Brain microvascular endothelial cell (primary cell): Measurements from ENCODE around the gene FOS.
A peak's percentile ranks its signal among the peaks of the same experiment; 100 is the strongest.
"Not testable (repeated sequence)": the region's sequence is repeated elsewhere in the genome, so short reads cannot be mapped to it uniquely, and the experiment has no call there.

Experiments used
- DNase-seq: peaks from one replicate; pipeline ENCODE4 v3.0.0-alpha.2; 2020
- H3K27ac ChIP-seq: fragments of 250-450 bp; sonication (Bioruptor Pico); 2 replicates; pipeline ENCODE4 v1.5.1; 2020; ENCODE audit warnings: mild to moderate bottlenecking, moderate library complexity
- H3K27me3 ChIP-seq: fragments of 250-450 bp; sonication (Bioruptor Pico); replicated peaks from 2 replicates; pipeline ENCODE4 v1.5.1; 2020; ENCODE audit warnings: mild to moderate bottlenecking
- H3K36me3 ChIP-seq: fragments of 250-450 bp; sonication (Bioruptor Pico); replicated peaks from 2 replicates; pipeline ENCODE4 v1.5.1; 2020; ENCODE audit warnings: mild to moderate bottlenecking
- H3K4me3 ChIP-seq: 2 replicates; pipeline ENCODE4 v1.5.1; 2011; ENCODE audit warnings: low read depth, mild to moderate bottlenecking, control low read depth, low read length, moderate library complexity
- in situ Hi-C: cut with HindIII; loops from 2 replicates; pipeline ENCODE4 v1.10.0; 2017; ENCODE audit warnings: low sequenced_read_pairs, low pct_ligation_motif_present
- TF ChIP-seq, protein P1 (sequence below): IDR thresholded peaks from 2 replicates; pipeline ENCODE4 v1.5.1; 2011; ENCODE audit warnings: low read depth, mild to moderate bottlenecking, moderate library complexity, low read length, control low read depth, inconsistent platforms; ENCODE audit errors: missing control alignments

The FOS gene

DNA sequence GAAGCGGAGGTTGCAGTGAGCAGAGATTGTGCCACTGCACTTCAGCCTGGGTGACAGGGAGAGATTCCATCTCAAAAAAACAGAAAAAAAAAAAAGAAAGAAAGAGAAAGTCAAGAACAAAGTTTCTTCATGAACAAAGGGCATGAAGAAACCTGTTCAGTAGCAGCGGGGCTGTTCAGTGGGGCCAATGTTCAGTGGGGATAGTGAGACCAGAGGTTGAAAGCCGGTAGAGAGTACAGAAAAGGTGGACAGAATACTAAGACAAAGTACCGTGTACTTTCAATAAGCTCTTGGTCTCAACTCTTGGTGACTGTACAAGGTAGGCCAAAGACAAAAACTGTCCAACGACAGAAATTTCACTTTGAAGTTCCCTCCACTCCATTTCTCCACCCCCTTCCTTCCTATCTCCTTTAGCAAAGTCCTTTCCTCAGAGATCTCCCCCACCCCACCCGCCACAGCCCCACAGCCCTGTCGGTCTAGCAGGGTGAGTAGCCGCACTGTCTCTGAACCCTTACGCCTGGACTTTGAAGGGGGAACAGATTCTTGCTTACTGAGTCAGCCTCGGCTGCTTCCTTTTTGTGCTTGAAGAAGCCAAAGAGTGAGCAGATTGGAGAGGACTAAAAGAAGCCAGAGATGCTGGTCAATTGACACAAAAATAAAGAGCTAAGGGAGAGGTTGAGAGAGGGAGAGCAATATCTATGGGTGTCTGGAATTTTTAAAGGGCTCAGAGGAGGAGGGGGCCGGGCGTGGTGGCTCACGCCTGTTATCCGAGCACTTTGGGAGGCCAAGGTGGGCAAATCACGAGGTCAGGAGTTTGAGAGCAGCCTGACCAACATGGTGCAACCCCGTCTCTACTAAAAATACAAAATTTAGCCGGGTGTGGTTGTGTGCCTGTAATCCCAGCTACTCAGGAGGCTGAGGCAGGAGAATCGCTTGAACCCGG lies 44.2 kb upstream of the FOS start:
- DNase-seq = peak; percentile 96
- Histone ChIP-seq H3K4me3 (no peak overlapping the region), H3K36me3 (no peaks in the 10 kb centered on the region), H3K27ac (peak overlapping the region; percentile 92), H3K27me3 (no peaks in the 10 kb centered on the region)
- in situ Hi-C loops = no loop called here
- TF ChIP-seq, protein P1, sequence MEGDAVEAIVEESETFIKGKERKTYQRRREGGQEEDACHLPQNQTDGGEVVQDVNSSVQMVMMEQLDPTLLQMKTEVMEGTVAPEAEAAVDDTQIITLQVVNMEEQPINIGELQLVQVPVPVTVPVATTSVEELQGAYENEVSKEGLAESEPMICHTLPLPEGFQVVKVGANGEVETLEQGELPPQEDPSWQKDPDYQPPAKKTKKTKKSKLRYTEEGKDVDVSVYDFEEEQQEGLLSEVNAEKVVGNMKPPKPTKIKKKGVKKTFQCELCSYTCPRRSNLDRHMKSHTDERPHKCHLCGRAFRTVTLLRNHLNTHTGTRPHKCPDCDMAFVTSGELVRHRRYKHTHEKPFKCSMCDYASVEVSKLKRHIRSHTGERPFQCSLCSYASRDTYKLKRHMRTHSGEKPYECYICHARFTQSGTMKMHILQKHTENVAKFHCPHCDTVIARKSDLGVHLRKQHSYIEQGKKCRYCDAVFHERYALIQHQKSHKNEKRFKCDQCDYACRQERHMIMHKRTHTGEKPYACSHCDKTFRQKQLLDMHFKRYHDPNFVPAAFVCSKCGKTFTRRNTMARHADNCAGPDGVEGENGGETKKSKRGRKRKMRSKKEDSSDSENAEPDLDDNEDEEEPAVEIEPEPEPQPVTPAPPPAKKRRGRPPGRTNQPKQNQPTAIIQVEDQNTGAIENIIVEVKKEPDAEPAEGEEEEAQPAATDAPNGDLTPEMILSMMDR = no peak

DNA sequence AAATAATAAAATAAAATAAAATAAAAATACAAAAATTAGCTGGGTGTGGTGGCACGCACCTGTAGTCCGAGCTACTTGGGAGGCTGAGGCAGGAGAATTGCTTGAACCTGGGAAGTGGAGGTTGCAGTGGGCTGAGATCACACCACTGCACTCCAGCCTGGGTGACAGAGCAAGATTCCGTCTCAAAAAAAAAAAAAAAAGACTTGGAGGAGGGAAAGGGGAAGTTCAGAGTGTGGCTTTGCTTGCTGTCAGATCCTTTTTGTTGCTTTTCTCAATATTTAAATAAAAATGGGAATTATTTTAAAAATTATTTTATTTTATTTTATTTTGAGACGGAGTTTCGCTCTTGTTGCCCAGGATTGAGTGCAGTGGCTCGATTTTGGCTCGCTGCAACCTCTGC lies 43.4 kb upstream of the FOS start:
- H3K36me3 ChIP-seq, in situ Hi-C loops, H3K4me3 ChIP-seq, DNase-seq, H3K27me3 ChIP-seq: not testable (repeated sequence)
- peak overlapping the region; percentile 92 for H3K27ac ChIP-seq

DNA sequence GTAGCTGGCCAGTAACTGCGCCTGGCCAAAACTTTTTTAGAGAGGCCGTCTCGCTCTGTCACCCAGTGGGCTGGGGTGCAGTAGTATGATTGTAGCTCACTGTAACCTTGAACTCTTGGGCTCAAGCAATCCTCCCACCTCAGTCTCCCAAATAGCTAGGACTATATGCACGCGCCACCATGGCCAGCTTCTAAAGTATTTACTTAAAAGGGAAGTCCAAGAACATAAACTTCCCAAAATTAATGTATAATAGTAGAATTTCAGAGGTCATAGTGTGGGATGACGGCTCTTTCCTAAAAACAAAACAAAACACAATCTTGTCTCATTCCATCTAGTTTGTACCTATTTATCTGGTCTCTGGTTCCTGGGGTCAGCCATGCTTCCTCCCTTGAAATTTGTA lies 42.2 kb upstream of the FOS start:
- Histone ChIP-seq H3K4me3 (no peak overlapping the region), H3K27me3 (no peaks in the 10 kb centered on the region), H3K27ac (no peak overlapping the region), H3K36me3 (no peaks in the 10 kb centered on the region)
- DNase-seq = no peak
- in situ Hi-C loops = no loop called here
- TF ChIP-seq, protein P1 = no peak

DNA sequence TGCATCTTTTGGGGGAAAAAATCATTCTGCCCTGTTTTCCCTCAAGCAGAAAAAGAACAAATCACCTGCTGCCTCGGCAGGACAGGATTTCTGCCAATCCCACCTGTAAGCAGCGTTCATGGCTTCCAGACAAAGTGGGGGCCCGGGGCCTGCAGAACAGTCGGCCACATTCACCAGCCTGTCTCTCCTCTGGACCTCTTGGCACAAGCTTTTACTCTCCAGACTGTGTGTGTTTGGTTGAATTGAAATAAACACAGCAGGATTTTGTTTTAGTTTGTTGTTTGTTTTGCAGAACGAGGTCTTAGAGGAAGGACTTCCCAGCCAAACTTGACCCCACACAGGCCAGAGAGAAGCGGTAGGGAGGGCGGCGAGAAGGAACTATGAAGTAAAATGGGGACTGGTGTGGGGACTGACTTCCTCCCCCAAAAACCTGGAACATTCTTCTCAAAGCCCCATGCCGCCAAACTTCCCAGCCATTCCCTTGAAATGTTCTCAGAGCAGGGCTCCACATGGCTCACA lies 41.7 kb upstream of the FOS start:
- no peak overlapping the region for H3K4me3 ChIP-seq
- H3K36me3 ChIP-seq = no peaks in the 10 kb centered on the region
- no peaks in the 10 kb centered on the region for H3K27me3 ChIP-seq
- TF ChIP-seq, protein P1 = no peak
- in situ Hi-C loops = no loop called here
- no peak overlapping the region for H3K27ac ChIP-seq
- no peak for DNase-seq

DNA sequence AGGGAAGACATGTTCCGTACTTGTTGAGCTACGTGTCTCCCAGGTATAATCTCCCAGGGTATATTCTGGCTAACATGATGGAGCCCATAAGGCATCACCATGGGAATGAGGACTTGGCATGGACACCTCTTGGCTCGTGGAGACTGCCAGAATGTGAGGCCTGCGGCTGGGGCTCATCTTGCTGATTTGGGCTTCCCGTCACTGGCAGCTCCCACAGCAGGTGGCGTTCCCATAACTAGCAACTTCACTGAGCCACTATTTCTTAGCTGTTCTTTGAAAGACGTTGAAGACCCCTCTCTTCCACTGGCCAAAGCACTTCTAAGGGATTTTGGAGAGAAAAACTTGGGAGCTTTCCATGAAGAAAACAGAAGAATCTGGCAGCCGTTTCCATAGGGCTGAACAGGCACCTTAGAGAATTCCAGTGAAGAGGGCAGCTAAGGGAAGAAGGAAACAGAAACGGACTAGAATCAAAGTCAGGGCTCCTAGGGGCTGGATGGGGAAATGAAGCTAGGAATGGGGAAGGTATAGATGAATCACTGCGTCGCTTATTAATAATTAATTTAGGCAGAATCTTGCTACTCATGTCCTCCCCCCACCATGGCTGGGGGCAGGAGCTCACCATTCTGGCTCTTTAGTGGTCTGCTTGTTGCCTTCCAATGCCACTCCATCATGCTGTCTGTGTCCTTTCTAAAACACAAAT lies 39.7 kb upstream of the FOS start:
- Histone ChIP-seq H3K27me3 (no peaks in the 10 kb centered on the region), H3K36me3 (no peaks in the 10 kb centered on the region), H3K27ac (no peak overlapping the region), H3K4me3 (no peak overlapping the region)
- TF ChIP-seq, protein P1 = no peak
- in situ Hi-C loops = no loop called here
- no peak for DNase-seq

DNA sequence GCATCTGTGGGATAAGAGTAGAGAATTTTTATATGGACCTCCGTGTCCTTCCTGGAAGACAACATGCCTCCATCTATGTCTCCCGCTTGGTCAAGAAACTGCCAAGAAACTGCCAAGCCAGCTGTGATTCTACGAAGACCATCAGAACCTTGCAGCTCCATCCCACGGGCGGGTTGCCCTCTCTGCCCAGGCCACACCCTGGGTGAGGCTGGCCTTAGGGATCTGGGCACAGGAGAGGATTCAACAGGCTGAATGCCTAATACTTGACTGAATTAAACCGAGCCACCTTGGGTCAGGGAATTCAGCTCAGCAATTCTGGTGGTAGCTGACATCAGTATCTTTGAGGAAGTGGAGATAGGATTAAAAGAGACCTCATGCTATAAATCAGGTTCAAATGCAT lies 37.8 kb upstream of the FOS start:
- TF ChIP-seq, protein P1 = no peak
- H3K36me3 ChIP-seq = no peaks in the 10 kb centered on the region
- no peak overlapping the region for H3K27ac ChIP-seq
- no peak for DNase-seq
- in situ Hi-C loops = no loop called here
- H3K27me3 ChIP-seq = no peaks in the 10 kb centered on the region
- H3K4me3 ChIP-seq = no peak overlapping the region
